ENCODE data around the gene THSD8. TPM values are rescaled to one million over a fixed set of nuclear protein-coding genes. Genes with fewer than 3 reads are reported as not detected.

The THSD8 gene
- total RNA-seq, 4 donors from 2014 or later: 0.65 TPM; not detected in 3

- Histone ChIP-seq H3K9me3 (peaks cover 0 to 3% (median 0%) of the 10 kb centered on the region in 4 donors), H3K27me3 (no peaks in the 10 kb centered on the region), H3K4me1 (peaks cover 40 to 68% (median 66%) of the 10 kb centered on the region in 4 donors), H3K27ac (replicated peaks in 1 of 4) (peak overlapping the region; percentile 97 to 99 (median 99)), H3K4me3 (peak overlapping the region; percentile 87 to 97 (median 90)), H3K36me3 (peaks cover 0 to 10% (median 0%) of the 10 kb centered on the region in 4 donors)
- peak; percentile 91 for TF ChIP-seq POLR2A (IDR thresholded peaks at IDR 0.05; ENCODE audit: low read depth)
- peak in 1 of 2 donors; percentile 97 for TF ChIP-seq POLR2AphosphoS5 (IDR thresholded peaks at IDR 0.05)
- no peak for TF ChIP-seq CTCF (IDR thresholded peaks at IDR 0.05)
- peak; percentile 99 for DNase-seq (ENCODE audit: extremely low spot score)
- 2% methylated on average over 17 of the region's 56 CpGs for WGBS
- intact Hi-C loops (cut with DNase I): no loop called here
These were observed 11.8 kb upstream of the THSD8 start for GRCh38 chr19:12789904-12790619.

- Histone ChIP-seq H3K27ac (replicated peaks in 1 of 4) (peak overlapping the region; percentile 97 to 99 (median 99)), H3K36me3 (peaks cover 0 to 10% (median 0%) of the 10 kb centered on the region in 4 donors), H3K27me3 (no peaks in the 10 kb centered on the region), H3K9me3 (peaks cover 0 to 3% (median 0%) of the 10 kb centered on the region in 4 donors), H3K4me3 (peak overlapping the region; percentile 87 to 97 (median 90)), H3K4me1 (peaks cover 42 to 64% (median 62%) of the 10 kb centered on the region in 4 donors)
- intact Hi-C loops (cut with DNase I): no loop called here
- WGBS: 1% methylated on average over 22 of the region's 22 CpGs
- TF ChIP-seq EP300 (IDR thresholded peaks at IDR 0.05) (peak; percentile 98), CTCF (IDR thresholded peaks at IDR 0.05) (no peak)
- no peak for DNase-seq (ENCODE audit: extremely low spot score)
These were observed 11.1 kb upstream of the THSD8 start for GRCh38 chr19:12790628-12791344.

GRCh38 chr19:12791345-12792050, 10.4 kb upstream of the THSD8 start, which contains the start of gene JUNB:
Gene JUNB, plus strand, starts transcription at chr19:12791486. Its CDS starts 286 bp downstream, at chr19:12791772.
- DNase-seq (ENCODE audit: extremely low spot score): peak; percentile 99
- H3K4me3 ChIP-seq: peak within 1 kb of the TSS; percentile 87 to 97 (median 90)
- intact Hi-C loops (cut with DNase I): no loop called here
- H3K36me3 ChIP-seq: peaks cover 0 to 10% (median 0%) of the 10 kb centered on the region in 4 donors
- peaks cover 46 to 64% (median 62%) of the 10 kb centered on the region in 4 donors for H3K4me1 ChIP-seq
- H3K27me3 ChIP-seq: no peaks in the 10 kb centered on the region
- H3K9me3 ChIP-seq: peaks cover 0 to 3% (median 0%) of the 10 kb centered on the region in 4 donors
- WGBS: 0% methylated on average over 4 of the region's 73 CpGs
- TF ChIP-seq CTCF (IDR thresholded peaks at IDR 0.05) (no peak), POLR2AphosphoS5 (IDR thresholded peaks at IDR 0.05) (peak in 1 of 2 donors; percentile 100), POLR2A (IDR thresholded peaks at IDR 0.05; ENCODE audit: low read depth) (peak; percentile 100)
- peak within 1 kb of the TSS; percentile 97 to 99 (median 99) for H3K27ac ChIP-seq (replicated peaks in 1 of 4)

GRCh38 chr19:12792051-12792852, 9.6 kb upstream of the THSD8 start:
- WGBS: under 1% methylated on average over 19 of the region's 84 CpGs
- peaks cover 38 to 60% (median 58%) of the 10 kb centered on the region in 4 donors for H3K4me1 ChIP-seq

More at GRCh38 chr19:12792051-12792852, 9.6 kb upstream of the THSD8 start:
- peaks cover 0 to 3% (median 0%) of the 10 kb centered on the region in 4 donors for H3K9me3 ChIP-seq
- no peak for DNase-seq (ENCODE audit: extremely low spot score)
- intact Hi-C loops (cut with DNase I): no loop called here
- H3K4me3 ChIP-seq: peak overlapping the region; percentile 87 to 97 (median 90)
- H3K36me3 ChIP-seq: peaks cover 0 to 15% (median 3%) of the 10 kb centered on the region in 4 donors
- peak overlapping the region; percentile 97 to 99 (median 99) for H3K27ac ChIP-seq (replicated peaks in 1 of 4)
- no peaks in the 10 kb centered on the region for H3K27me3 ChIP-seq
- TF ChIP-seq POLR2AphosphoS5 (IDR thresholded peaks at IDR 0.05) (peak in 1 of 2 donors; percentile 80), POLR2A (IDR thresholded peaks at IDR 0.05; ENCODE audit: low read depth) (no peak)
